ENCODE results near the gene RASL12.

RASL12 gene

DNA sequence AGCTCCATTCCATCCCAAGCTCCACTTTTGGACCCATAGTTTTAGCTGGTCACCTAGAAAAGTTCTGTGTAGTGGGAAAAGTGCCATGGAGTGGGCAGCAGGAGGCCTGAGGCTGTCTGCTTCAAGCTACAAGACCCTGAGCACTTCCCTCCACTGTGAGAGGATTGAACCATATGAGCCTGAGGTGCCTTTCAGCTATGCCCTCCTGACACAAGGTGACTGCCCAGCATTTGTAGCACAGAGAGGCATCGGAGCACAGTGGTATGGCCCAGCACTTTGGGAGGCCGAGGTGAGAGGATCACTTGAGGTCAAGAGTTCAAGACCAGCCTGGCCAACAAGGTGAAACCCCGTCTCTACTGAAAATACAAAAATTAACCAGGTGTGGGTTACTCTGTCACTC, 4.8 kb upstream of the RASL12 start:
- DNase-seq = no peak

DNA sequence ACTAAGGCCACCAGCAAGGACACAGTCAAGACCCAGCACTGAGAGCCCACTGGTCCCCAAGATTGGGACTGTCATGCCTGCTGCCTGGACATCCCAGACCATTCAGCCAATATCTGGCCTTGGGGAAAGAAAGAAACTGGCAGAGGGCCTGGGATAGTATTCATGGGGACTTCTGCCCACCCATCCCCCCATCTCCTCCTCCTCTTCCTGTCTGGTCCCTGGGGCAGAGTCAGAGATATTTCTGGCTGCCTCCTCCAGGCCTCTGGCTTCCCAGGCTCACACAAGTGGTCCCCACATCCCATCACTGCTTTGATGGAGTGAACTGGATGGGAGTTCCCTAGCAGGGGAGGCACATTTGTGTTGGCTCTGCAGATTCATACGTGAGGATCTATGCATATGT, 4.2 kb upstream of the RASL12 start:
- DNase-seq = no peak

GRCh38 chr15:65071381-65071811, 3.6 kb upstream of the RASL12 start:
- no peak for DNase-seq

GRCh38 chr15:65069779-65070546, 2.2 kb upstream of the RASL12 start:
- DNase-seq = no peak

DNA sequence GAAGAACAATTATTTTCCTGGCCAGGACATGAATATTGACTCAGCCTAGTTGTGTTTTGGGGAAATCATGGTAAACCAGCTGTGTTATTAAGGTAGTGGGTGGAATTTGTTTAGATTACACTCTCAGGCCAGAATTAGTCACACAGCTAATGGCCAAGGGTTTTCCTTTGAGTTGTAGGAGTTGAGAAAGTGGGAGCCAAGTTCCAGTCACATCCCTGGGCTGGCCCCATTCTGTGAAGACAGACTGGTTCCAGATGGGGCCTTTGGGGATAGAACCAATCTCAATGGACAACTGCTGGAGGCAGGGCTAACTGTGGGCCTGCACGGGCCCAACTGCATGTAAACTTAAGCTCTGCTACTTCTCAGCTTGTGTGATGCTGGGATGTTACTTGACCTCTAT, 1.4 kb upstream of the RASL12 start:
- no peak for DNase-seq

GRCh38 chr15:65068403-65068788, 605 bp upstream of the RASL12 start:
- DNase-seq = no peak

DNA sequence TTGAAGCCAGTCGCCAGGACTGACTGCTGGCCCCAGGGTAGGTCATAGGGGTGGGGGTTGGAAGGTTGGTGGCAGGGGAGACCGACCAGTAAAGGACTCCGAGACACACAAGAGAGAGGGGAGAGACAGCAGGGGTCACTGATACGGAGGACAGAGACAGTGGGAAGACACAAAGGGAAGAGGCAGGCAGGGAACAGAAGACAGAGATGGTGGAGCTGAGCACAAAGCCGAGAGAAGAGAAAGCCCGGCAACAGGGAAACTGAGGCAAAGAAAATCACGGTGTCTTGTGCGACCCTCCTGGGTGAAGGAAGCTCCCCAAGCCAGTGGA, 510 bp downstream of the RASL12 start:
- peak; percentile 29 for DNase-seq

DNA sequence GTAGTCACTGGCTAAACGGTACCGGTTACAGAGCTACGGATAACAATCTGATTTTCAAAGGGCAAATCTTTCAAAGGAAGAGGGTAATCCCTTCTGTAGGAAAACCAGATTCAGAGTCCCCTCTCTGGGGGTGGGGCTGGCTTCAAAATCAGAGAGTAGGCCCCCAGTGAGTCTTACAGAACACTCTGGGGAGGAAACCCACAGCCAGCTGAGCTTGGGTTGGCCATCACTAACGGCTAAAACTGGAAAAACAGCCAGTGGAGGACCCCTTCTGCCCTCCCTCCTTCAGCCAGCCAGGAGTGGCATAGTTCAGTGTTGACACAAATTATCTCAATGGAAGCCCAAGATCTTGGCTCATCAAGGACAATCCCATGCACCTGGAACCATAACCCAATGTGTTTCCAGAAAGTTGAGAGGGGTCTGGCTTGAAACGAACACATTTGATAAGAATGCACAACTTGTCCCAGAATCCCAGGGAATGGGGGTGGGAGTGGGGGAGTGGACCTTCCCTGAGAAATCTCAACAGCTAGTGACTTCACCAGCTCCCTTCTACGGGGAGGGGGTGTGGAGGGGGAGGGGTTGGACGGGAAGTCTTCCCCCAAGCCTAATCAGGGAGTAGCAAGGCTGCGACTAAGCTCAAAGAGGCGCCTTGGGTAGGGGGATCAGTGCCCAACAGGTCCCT, 1.0 kb downstream of the RASL12 start:
- DNase-seq = peak; percentile 54

DNA sequence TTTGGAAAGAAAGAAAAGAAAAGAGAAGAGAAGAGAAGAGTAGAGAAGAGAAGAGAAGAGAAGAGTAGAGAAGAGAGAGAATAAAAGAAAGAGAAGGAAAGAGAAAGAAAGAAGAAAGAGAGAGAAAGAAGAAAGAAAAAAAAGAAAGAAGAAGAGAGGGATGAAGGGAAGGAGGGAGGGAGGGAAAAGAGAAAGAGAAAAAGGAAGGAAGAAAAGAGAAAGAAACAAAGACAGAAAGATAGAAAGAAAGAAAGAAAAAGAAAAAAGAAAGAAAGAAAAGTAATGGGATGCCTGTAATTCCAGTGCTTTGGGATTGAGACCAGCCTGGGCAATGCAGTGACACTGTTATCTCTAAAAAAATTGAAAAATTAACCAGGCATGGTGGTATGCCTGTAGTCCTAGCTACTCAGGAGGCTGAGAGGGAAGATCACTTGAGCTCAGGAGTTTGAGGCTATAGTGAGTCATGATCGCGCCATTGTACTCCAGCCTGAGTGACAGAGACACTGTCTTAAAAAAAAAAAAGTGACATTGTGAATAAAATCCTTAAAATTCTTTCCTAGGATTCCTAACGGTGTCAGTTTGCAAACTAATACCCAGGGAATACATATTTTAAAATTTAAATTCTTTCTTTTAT, 1.7 kb downstream of the RASL12 start:
- DNase-seq = no peak

DNA sequence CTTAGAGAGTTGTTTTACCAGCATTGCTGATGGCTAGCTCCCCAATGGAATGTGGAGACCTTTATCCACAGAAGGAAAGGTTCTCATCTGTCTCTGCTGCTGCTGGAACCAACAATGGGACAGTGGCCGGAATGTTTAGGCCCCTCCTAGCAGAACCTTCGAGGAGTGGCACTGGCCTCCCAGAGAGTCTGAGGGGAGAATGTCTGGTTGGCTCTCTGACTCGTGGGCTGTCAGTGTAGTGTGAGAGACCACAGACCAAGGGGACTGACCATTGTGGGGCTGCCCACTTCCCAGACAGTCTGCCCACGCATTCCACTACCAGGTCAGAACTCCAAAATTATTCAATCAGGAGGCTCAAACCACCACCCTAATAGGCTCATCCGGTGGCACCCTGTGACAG, 5.1 kb downstream of the RASL12 start:
- no peak for DNase-seq

DNA sequence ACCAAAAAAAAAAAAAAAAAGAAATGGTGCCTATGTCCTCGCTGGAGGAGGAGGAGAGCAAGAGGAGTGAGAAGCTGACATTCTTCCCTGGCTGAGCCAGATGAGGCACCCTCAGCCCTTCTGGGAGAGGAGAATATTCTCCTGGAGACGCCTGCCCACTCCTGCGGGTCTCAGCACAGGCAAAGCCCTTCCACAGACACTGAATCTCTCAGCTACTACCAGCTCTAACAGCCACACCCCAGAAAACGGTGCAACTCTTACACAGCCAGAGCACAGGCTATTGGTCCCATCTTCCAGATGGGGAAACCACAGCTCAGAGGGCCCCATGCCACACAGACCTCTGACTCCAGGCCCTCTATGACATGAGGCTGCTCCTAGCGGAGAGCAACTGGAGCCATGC, 5.7 kb downstream of the RASL12 start:
- DNase-seq = no peak

DNA sequence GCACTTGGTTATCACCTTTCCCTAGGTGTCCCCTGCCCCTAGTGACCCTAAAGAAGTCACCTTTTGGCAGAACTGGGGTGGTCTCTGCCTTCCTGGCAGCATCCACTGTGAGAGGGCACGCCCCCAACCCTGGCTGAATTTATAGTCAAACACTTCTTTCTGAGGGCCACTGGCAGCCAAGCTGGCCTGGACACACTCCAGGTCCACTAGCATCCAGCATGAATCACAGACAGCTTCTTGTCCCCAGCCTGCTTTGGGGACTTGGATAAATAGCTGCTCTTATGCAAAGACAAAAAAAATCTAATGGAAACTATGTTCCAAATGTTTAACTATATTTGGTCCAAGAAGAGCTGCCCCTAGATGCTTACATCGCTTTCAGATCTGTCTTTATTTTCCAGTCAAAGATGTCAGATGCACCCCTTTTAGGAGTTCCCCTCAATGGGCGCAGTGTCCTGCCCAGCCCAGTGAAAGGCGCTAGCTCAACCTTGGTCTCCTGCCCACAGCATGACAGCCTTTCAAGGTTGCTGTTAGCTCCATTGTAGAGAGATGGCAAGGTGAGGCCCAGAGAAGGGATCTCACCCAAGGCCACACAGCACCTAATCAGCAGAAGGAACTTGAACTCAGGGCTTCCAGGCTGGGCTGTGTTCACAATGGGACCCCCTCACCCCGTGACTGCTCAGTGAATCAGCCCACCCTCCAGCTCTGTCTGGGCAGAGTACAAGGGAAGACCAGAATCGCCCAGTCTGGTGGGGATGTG, 7.0 kb downstream of the RASL12 start:
- no peak for DNase-seq

- DNase-seq = no peak
Measured at GRCh38 chr15:65059931-65060596, 7.7 kb downstream of the RASL12 start.

DNA sequence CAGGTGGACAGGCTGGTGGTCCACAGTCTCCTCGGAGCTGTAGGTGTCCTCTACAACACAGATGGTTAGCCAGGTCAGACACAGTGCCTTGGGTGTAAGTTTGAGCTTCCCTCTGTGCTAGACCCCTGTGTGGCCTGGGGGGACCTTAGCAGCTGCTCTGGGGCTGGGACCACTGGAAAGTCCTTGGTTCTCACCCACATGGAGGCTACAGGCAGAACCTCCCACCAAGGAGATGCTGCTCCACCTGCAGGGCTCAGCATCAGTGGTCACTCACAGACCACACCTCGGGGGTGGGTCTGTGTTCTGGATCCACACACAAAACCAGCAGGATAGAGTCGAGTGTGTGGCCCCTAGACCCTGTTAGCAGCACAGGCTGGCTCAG, 8.4 kb downstream of the RASL12 start:
- no peak for DNase-seq

- DNase-seq = no peak
Measured at GRCh38 chr15:65058394-65059368, 9.1 kb downstream of the RASL12 start.

DNA sequence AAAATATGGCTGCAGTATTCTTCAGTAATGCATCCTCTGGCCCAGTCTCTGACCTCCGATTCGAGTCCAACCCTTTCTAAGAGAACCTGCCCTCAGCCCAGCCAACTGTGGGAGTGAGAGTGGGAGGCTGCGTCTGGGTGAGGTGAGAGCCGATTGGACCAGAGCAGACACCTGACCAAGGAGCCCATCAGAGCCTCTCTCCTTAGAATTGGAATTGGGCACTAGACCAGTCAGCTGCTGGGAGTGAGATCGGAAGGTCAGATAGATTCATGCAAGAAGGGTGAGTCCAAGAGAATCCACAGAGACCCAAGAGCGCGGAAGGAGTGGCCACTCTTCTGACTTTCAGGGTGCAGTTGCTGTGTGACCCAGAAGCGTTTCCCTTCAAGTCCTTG, 10.2 kb downstream of the RASL12 start:
- no peak for DNase-seq

GRCh38 chr15:65056868-65057548, 10.8 kb downstream of the RASL12 start:
- no peak for DNase-seq

- no peak for DNase-seq
Measured at GRCh38 chr15:65056106-65056505, 11.7 kb downstream of the RASL12 start.

GRCh38 chr15:65055201-65055870, 12.5 kb downstream of the RASL12 start:
- DNase-seq = no peak
